H1 (cell line): ENCODE results near the gene TRPT1. TPM values are rescaled to one million over a fixed set of nuclear protein-coding genes. Genes with fewer than 3 reads are reported as not detected.

Source experiments
- CHD2 ChIP-seq: IDR thresholded peaks from 2 replicates; pipeline ENCODE4 v1.6.1; 2012; ENCODE audit warnings: low read length, improper control_type of control experiment
- KDM4A ChIP-seq: IDR thresholded peaks from one replicate; pipeline ENCODE4 v1.7.1; 2012; ENCODE audit warnings: low read depth, mild to moderate bottlenecking, moderate library complexity, low read length, inconsistent platforms; ENCODE audit not compliant: severe bottlenecking
- RNF2 ChIP-seq: fragments of 200-900, 300-1000 bp; sonication (generic); IDR thresholded peaks from 2 replicates; pipeline ENCODE4 v1.7.1; 2016; ENCODE audit warnings: borderline replicate concordance, low read depth, mild to moderate bottlenecking, antibody characterized with exemption, low read length; ENCODE audit not compliant: poor library complexity, severe bottlenecking; ENCODE audit errors: missing control alignments
- SIN3A ChIP-seq, 2 experiments: IDR thresholded peaks in 1 of 2; conservative IDR thresholded peaks in 1 of 2; 2 replicates each; pipeline ENCODE4 v1.6.1; 2011 to 2012; ENCODE audit warnings: low read length in 2 of 2, improper control_type of control experiment in 1 of 2, low read depth in 1 of 2, mild to moderate bottlenecking in 1 of 2
- TAF1 ChIP-seq: IDR thresholded peaks from 2 replicates; pipeline ENCODE4 v1.6.1; 2011; ENCODE audit warnings: mild to moderate bottlenecking, low read depth, low read length
- TBP ChIP-seq: IDR thresholded peaks from 2 replicates; pipeline ENCODE4 v1.6.1; 2011; ENCODE audit warnings: low read depth, low read length, improper control_type of control experiment
- polyA plus RNA-seq, 7 experiments: library from polyadenylated mRNA; depleted of rRNA in 3 of 7; stranded (reverse) in 5 of 7; unstranded in 2 of 7; fragments of >200 nt in 5 of 7; fragments of 200-250 nt in 2 of 7; gene quantifications; 1 replicate in 5 of 7; 2 replicates in 1 of 7; 4 replicates in 1 of 7; pipeline versions ENCODE4 v1.2.1 to v1.2.3, GENCODE V29; 2011 to 2013; ENCODE audit warnings: missing spikeins in 2 of 7, mixed read lengths in 2 of 7
- total RNA-seq: library from RNA; stranded (reverse); fragmentation: NEBNext Ultra II Directional; extraction: Animal tissue kit (Norgen Biotek cat#: 25700); gene quantifications from 2 replicates; pipeline ENCODE4 v1.2.1, GENCODE V29; 2021
- TF ChIP-seq, protein P1 (sequence below): fragments of 300-600 bp; sonication (generic); IDR thresholded peaks from 2 replicates; pipeline ENCODE4 v1.7.1; 2012; ENCODE audit warnings: low read length, moderate library complexity, mild to moderate bottlenecking, inconsistent platforms; ENCODE audit not compliant: insufficient replicate concordance

TRPT1 gene
- total and polyA plus RNA-seq, 2 of the 8 experiments (the other 6 are each of a cell fraction or from before 2014, with no cell fraction given) = 34.5 to 74.6 TPM

DNA sequence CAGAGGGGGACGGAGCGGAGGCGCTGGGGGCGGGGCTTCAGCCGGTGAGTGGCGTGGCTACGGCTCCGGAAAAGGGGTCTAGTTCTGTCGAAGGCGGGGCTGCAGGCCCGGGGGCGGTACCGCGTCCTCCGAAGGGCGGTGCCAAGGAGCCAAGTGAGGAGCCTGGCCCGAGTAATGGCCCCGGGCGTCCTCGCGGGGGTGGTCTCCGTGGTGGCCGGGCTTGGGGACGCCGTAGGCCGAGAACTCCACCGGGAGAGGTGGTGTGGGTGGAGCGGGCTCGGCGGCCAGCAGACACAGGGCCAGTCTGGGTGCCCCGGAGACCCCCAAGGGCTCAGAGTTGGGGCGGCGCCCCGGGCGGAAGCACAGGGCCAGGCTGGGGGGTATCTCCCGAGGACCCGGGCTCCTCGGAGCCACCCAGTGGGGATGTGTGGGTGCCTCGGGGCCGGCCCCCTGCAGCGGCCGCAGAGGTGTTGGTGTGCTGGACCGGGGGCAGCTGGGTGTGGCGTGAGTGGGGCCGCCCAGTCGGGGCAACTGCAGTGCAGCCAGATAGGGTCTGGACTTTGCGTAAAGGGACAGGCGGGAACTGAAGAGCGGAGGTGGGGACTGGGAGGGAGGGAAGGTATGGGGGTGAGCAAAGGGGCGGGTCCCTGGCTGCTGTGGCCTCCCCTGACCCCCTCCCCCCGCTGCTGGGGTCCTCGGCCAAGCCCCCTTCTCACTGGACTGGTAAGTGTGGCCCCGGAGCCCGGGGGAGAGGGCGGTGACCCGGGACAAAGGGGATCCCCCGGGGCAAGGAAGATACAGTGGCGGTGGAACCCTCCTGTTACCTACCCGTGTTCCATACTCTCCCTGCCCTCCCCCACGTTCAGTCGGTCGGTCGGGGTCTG lies 15.7 kb upstream of the TRPT1 start (continued):
- no peak for TF ChIP-seq SIN3A (conservative IDR thresholded peaks at IDR 0.05 in 1 of 2, IDR thresholded peaks at IDR 0.05 in 1 of 2; ENCODE audit: low read depth in 1 of 2, low read length in 2 of 2)
- TF ChIP-seq TAF1 = 0 out of 2 replicates have a peak, but pooled peaks have one; percentile 43
- no peak for TF ChIP-seq TBP
- TF ChIP-seq RNF2 = no peak
- TF ChIP-seq KDM4A = peak; percentile 39
- TF ChIP-seq, protein P1, sequence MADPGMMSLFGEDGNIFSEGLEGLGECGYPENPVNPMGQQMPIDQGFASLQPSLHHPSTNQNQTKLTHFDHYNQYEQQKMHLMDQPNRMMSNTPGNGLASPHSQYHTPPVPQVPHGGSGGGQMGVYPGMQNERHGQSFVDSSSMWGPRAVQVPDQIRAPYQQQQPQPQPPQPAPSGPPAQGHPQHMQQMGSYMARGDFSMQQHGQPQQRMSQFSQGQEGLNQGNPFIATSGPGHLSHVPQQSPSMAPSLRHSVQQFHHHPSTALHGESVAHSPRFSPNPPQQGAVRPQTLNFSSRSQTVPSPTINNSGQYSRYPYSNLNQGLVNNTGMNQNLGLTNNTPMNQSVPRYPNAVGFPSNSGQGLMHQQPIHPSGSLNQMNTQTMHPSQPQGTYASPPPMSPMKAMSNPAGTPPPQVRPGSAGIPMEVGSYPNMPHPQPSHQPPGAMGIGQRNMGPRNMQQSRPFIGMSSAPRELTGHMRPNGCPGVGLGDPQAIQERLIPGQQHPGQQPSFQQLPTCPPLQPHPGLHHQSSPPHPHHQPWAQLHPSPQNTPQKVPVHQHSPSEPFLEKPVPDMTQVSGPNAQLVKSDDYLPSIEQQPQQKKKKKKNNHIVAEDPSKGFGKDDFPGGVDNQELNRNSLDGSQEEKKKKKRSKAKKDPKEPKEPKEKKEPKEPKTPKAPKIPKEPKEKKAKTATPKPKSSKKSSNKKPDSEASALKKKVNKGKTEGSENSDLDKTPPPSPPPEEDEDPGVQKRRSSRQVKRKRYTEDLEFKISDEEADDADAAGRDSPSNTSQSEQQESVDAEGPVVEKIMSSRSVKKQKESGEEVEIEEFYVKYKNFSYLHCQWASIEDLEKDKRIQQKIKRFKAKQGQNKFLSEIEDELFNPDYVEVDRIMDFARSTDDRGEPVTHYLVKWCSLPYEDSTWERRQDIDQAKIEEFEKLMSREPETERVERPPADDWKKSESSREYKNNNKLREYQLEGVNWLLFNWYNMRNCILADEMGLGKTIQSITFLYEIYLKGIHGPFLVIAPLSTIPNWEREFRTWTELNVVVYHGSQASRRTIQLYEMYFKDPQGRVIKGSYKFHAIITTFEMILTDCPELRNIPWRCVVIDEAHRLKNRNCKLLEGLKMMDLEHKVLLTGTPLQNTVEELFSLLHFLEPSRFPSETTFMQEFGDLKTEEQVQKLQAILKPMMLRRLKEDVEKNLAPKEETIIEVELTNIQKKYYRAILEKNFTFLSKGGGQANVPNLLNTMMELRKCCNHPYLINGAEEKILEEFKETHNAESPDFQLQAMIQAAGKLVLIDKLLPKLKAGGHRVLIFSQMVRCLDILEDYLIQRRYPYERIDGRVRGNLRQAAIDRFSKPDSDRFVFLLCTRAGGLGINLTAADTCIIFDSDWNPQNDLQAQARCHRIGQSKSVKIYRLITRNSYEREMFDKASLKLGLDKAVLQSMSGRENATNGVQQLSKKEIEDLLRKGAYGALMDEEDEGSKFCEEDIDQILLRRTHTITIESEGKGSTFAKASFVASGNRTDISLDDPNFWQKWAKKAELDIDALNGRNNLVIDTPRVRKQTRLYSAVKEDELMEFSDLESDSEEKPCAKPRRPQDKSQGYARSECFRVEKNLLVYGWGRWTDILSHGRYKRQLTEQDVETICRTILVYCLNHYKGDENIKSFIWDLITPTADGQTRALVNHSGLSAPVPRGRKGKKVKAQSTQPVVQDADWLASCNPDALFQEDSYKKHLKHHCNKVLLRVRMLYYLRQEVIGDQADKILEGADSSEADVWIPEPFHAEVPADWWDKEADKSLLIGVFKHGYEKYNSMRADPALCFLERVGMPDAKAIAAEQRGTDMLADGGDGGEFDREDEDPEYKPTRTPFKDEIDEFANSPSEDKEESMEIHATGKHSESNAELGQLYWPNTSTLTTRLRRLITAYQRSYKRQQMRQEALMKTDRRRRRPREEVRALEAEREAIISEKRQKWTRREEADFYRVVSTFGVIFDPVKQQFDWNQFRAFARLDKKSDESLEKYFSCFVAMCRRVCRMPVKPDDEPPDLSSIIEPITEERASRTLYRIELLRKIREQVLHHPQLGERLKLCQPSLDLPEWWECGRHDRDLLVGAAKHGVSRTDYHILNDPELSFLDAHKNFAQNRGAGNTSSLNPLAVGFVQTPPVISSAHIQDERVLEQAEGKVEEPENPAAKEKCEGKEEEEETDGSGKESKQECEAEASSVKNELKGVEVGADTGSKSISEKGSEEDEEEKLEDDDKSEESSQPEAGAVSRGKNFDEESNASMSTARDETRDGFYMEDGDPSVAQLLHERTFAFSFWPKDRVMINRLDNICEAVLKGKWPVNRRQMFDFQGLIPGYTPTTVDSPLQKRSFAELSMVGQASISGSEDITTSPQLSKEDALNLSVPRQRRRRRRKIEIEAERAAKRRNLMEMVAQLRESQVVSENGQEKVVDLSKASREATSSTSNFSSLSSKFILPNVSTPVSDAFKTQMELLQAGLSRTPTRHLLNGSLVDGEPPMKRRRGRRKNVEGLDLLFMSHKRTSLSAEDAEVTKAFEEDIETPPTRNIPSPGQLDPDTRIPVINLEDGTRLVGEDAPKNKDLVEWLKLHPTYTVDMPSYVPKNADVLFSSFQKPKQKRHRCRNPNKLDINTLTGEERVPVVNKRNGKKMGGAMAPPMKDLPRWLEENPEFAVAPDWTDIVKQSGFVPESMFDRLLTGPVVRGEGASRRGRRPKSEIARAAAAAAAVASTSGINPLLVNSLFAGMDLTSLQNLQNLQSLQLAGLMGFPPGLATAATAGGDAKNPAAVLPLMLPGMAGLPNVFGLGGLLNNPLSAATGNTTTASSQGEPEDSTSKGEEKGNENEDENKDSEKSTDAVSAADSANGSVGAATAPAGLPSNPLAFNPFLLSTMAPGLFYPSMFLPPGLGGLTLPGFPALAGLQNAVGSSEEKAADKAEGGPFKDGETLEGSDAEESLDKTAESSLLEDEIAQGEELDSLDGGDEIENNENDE = no peak
- no peak for TF ChIP-seq CHD2
